Raji (cell line): ENCODE results near the gene SMG6.
A peak's percentile ranks its signal among the peaks of the same experiment; 100 is the strongest.

ENCODE experiments used
- POLR2A ChIP-seq: IDR thresholded peaks from 2 replicates; pipeline ENCODE4 v1.6.1; 2011; ENCODE audit warnings: low read depth, low read length, control low read depth; ENCODE audit not compliant: insufficient read depth

SMG6 gene

GRCh38 chr17:2055292-2056205, 248.0 kb downstream of the SMG6 start:
- no peak for TF ChIP-seq POLR2A

GRCh38 chr17:2054512-2055291, 248.9 kb downstream of the SMG6 start, which contains the start of gene HIC1:
TSS of gene HIC1 (plus strand) at chr17:2055103. CDS start at chr17:2056691, 1,588 bp downstream.
- peak; percentile 42; the same call in 1 of the 2 replicates for TF ChIP-seq POLR2A

DNA sequence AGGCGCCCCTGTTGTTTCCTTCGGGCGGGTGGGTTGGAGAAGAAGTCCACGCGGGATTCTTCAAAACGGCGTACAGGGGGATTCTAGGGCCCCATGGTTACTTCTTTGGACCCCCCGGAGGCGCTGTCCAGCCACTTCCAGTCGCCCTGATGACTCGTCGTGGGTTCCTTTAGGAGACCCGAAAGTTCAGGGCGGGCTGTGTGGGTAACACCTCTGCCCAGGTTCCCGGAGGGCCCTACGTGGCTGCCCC, 249.4 kb downstream of the SMG6 start:
- no peak for TF ChIP-seq POLR2A

GRCh38 chr17:2053380-2054261, 250.0 kb downstream of the SMG6 start:
- TF ChIP-seq POLR2A, result no peak

DNA sequence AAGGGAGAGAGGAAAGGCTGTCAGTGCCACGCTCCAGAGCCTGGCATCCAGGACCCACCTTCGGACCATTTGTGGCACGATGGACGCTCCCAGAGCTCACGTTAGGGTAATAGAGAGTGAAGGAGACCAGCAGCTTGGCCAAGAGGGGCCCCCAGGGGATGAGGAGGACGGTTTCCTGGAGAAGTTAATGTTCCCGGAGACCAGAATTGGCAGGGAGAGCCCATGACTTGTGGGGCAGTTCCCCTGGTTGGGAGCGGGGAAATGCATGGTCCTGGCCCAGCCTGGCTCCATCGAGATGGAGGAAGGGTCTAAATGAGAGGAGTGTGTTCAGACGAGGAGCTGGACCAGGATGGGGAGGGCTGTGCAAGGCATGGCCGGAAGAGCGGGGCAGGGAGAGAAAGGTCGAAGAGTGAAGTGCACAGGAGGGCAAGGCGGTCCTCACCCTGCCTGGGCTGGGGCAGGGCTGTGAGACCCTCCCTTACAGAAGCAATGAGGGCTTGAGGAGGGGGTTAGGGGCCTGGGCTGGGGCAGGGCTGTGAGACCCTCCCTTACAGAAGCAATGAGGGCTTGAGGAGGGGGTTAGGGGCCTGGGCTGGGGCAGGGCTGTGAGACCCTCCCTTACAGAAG, 251.5 kb downstream of the SMG6 start:
- no peak for TF ChIP-seq POLR2A

- TF ChIP-seq POLR2A, result no peak
These were observed 252.3 kb downstream of the SMG6 start for GRCh38 chr17:2051061-2051932.

DNA sequence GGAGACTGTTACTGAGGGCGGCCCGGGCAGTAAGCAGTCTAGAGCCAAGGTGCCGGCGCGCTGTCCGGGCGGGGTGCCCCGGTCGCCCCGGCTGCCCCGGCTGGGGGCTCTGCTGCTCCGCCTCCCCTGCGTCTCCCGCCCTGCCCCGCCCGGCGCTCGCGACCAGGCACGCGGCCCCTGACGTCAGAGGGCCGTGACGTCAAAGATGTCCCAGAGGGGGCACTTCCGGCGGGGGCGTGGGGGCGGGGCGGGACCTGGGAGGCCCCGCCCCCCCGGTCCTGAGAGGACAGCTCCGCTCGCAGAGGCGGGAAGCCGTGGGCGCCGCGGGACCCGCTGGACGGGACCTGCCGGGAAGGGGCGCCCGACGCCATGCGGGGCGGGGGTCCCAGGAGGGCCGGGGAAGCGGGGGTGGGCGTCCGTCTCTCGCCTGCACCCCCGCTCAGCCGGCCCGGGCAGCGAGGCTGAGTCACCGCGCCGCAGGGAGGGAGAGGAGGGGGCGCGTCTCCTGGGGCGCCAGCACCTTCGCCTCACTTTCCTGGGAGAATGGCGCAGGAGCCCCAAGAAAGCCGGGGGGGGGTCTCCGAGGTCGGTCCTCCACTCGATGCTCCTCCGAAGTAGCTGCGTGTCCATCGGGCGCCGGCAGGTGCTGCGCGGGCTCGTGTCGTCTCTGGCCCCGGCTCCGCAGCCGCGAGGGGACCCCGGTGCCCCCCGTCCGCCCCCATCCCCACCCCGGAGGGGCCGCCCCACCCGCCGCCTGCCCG, 253.1 kb downstream of the SMG6 start:
- no peak for TF ChIP-seq POLR2A

GRCh38 chr17:2049333-2050299, 254.0 kb downstream of the SMG6 start:
- TF ChIP-seq POLR2A, result no peak

GRCh38 chr17:2048805-2049204, 254.8 kb downstream of the SMG6 start:
- no peak for TF ChIP-seq POLR2A

GRCh38 chr17:2047590-2047989, 256.0 kb downstream of the SMG6 start:
- TF ChIP-seq POLR2A, result no peak

- TF ChIP-seq POLR2A, result no peak
These were observed 259.2 kb downstream of the SMG6 start for GRCh38 chr17:2044263-2044894.

DNA sequence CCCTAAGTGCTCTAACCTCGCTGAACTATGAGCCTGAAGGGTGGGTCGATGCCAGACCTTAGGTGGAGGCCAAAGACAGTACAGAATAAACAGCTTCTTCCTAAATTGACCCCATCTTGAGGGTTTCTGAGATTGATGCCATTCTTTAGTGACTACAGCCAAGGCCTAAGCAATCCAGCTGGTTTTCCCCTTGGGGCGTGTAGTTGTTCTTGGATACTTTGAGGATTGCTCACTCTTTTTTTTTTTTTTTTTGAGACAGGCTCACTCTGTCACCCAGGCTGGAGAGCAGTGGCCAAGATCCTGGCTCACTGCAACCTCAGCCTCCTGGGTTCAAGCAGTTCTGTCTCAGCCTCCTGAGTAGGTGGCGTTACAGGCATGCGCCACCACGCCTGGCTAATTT, 259.8 kb downstream of the SMG6 start:
- TF ChIP-seq POLR2A, result no peak
